ENCODE results near the gene SMIM17. TPM values are rescaled to one million over a fixed set of nuclear protein-coding genes. Genes with fewer than 3 reads are reported as not detected.

Gene SMIM17
- total and polyA plus RNA-seq, 2 experiments from 2014 or later = 0.43 TPM; not detected in 1

GRCh38 chr19:56663931-56664500, 21.1 kb downstream of the SMIM17 start:
- H3K27me3 ChIP-seq (replicated peaks; ENCODE audit: insufficient read depth) = no peaks in the 10 kb centered on the region
- H3K9me2 ChIP-seq (ENCODE audit: insufficient read depth) = no peaks in the 10 kb centered on the region
- H3K9ac ChIP-seq = no peak overlapping the region
- no peaks in the 10 kb centered on the region for H3K36me3 ChIP-seq (ENCODE audit: low read depth)
- H3K9me3 ChIP-seq (ENCODE audit: low read depth) = no peaks in the 10 kb centered on the region
- in situ Hi-C loops (cut with MboI) = no loop called here
- no peak overlapping the region for H3K27ac ChIP-seq
- H2AFZ ChIP-seq = no peak overlapping the region
- no peak for TF ChIP-seq EZH2 (IDR thresholded peaks at IDR 0.05; ENCODE audit: insufficient read depth, poor library complexity, severe bottlenecking)
- TF ChIP-seq EZH2phosphoT487 (IDR thresholded peaks at IDR 0.05; ENCODE audit: insufficient read depth, low read depth) = no peak
- no peaks in the 10 kb centered on the region for H3K4me1 ChIP-seq (ENCODE audit: insufficient read depth)
- H3K4me2 ChIP-seq (ENCODE audit: unreplicated experiment) = no peak overlapping the region
- no peak for DNase-seq
- 84 to 90% methylated on average over 48 to 60 of the region's 60 CpGs for WGBS, 2 experiments (ENCODE audit: low coverage in 1 of 2, low lambda C conversion rate in 2 of 2, missing lambda C conversion rate in 2 of 2)
- no peak overlapping the region for H3K4me3 ChIP-seq
- no peaks in the 10 kb centered on the region for H3F3A ChIP-seq (ENCODE audit: insufficient read depth)
- no peaks in the 10 kb centered on the region for H3K79me2 ChIP-seq (ENCODE audit: insufficient read depth)
- no peaks in the 10 kb centered on the region for H4K20me1 ChIP-seq (ENCODE audit: insufficient read depth)

- 79 to 86% methylated on average over 38 to 43 of the region's 43 CpGs for whole genome bisulfite sequencing, 2 experiments (ENCODE audit: low coverage in 1 of 2, low lambda C conversion rate in 2 of 2, missing lambda C conversion rate in 2 of 2)
Observed at GRCh38 chr19:56664511-56664910, 21.6 kb downstream of the SMIM17 start.

GRCh38 chr19:56667311-56667870, 24.4 kb downstream of the SMIM17 start:
- no peak for DNase-seq
- Histone ChIP-seq H3K9me2 (ENCODE audit: insufficient read depth) (no peaks in the 10 kb centered on the region), H3K27ac (no peak overlapping the region), H3K9ac (no peak overlapping the region), H3K9me3 (ENCODE audit: low read depth) (no peaks in the 10 kb centered on the region), H3K27me3 (replicated peaks; ENCODE audit: insufficient read depth) (no peaks in the 10 kb centered on the region), H3K4me2 (ENCODE audit: unreplicated experiment) (no peak overlapping the region), H3F3A (ENCODE audit: insufficient read depth) (no peaks in the 10 kb centered on the region), H3K4me3 (no peak overlapping the region), H2AFZ (no peak overlapping the region), H4K20me1 (ENCODE audit: insufficient read depth) (no peaks in the 10 kb centered on the region), H3K36me3 (ENCODE audit: low read depth) (no peaks in the 10 kb centered on the region), H3K79me2 (ENCODE audit: insufficient read depth) (no peaks in the 10 kb centered on the region), H3K4me1 (ENCODE audit: insufficient read depth) (no peaks in the 10 kb centered on the region)
- 27 to 31% methylated on average over 6 of the region's 6 CpGs for WGBS, 2 experiments (ENCODE audit: low coverage in 1 of 2, low lambda C conversion rate in 2 of 2, missing lambda C conversion rate in 2 of 2)
- in situ Hi-C loops (cut with MboI) = no loop called here
- TF ChIP-seq EZH2 (IDR thresholded peaks at IDR 0.05; ENCODE audit: insufficient read depth, poor library complexity, severe bottlenecking) (no peak), EZH2phosphoT487 (IDR thresholded peaks at IDR 0.05; ENCODE audit: insufficient read depth, low read depth) (no peak)

More at GRCh38 chr19:56664511-56664910, 21.6 kb downstream of the SMIM17 start:
- Histone ChIP-seq H4K20me1 (ENCODE audit: insufficient read depth) (no peaks in the 10 kb centered on the region), H3K9me3 (ENCODE audit: low read depth) (no peaks in the 10 kb centered on the region), H3K27me3 (replicated peaks; ENCODE audit: insufficient read depth) (no peaks in the 10 kb centered on the region), H3K9ac (no peak overlapping the region), H3K4me2 (ENCODE audit: unreplicated experiment) (no peak overlapping the region), H3K79me2 (ENCODE audit: insufficient read depth) (no peaks in the 10 kb centered on the region), H3K9me2 (ENCODE audit: insufficient read depth) (no peaks in the 10 kb centered on the region), H2AFZ (no peak overlapping the region), H3K4me3 (no peak overlapping the region), H3K4me1 (ENCODE audit: insufficient read depth) (no peaks in the 10 kb centered on the region), H3K36me3 (ENCODE audit: low read depth) (no peaks in the 10 kb centered on the region), H3F3A (ENCODE audit: insufficient read depth) (no peaks in the 10 kb centered on the region), H3K27ac (no peak overlapping the region)
- in situ Hi-C loops (cut with MboI) = no loop called here
- no peak for DNase-seq
- no peak for TF ChIP-seq EZH2phosphoT487 (IDR thresholded peaks at IDR 0.05; ENCODE audit: insufficient read depth, low read depth)
- TF ChIP-seq EZH2 (IDR thresholded peaks at IDR 0.05; ENCODE audit: insufficient read depth, poor library complexity, severe bottlenecking) = no peak

GRCh38 chr19:56668676-56669075, 25.7 kb downstream of the SMIM17 start:
- in situ Hi-C loops (cut with MboI) = no loop called here
- no peak overlapping the region for H3K9ac ChIP-seq
- WGBS, 2 experiments (ENCODE audit: low coverage in 1 of 2, low lambda C conversion rate in 2 of 2, missing lambda C conversion rate in 2 of 2) = 54 to 60% methylated on average over 5 to 9 of the region's 9 CpGs

More at GRCh38 chr19:56668676-56669075, 25.7 kb downstream of the SMIM17 start:
- no peaks in the 10 kb centered on the region for H3K27me3 ChIP-seq (replicated peaks; ENCODE audit: insufficient read depth)
- H3K36me3 ChIP-seq (ENCODE audit: low read depth) = no peaks in the 10 kb centered on the region
- H2AFZ ChIP-seq = no peak overlapping the region
- no peaks in the 10 kb centered on the region for H3F3A ChIP-seq (ENCODE audit: insufficient read depth)
- H3K4me2 ChIP-seq (ENCODE audit: unreplicated experiment) = no peak overlapping the region
- DNase-seq = no peak
- no peaks in the 10 kb centered on the region for H4K20me1 ChIP-seq (ENCODE audit: insufficient read depth)
- no peak for TF ChIP-seq EZH2 (IDR thresholded peaks at IDR 0.05; ENCODE audit: insufficient read depth, poor library complexity, severe bottlenecking)
- no peak for TF ChIP-seq EZH2phosphoT487 (IDR thresholded peaks at IDR 0.05; ENCODE audit: insufficient read depth, low read depth)
- H3K4me3 ChIP-seq = no peak overlapping the region
- H3K4me1 ChIP-seq (ENCODE audit: insufficient read depth) = no peaks in the 10 kb centered on the region
- H3K9me2 ChIP-seq (ENCODE audit: insufficient read depth) = no peaks in the 10 kb centered on the region
- no peak overlapping the region for H3K27ac ChIP-seq
- no peaks in the 10 kb centered on the region for H3K79me2 ChIP-seq (ENCODE audit: insufficient read depth)
- H3K9me3 ChIP-seq (ENCODE audit: low read depth) = no peaks in the 10 kb centered on the region

Measured in GM23248 (cell line).